HG02884 (cell line): ENCODE measurements around the gene NODAL.
"Not testable (repeated sequence)": the region's sequence is repeated elsewhere in the genome, so short reads cannot be mapped to it uniquely, and the experiment has no call there.

Experiments used
- ATAC-seq: cut with Tn5 transposase; IDR thresholded peaks from one replicate; pipeline ENCODE4 v1.9.1; 2021; ENCODE audit warnings: mild to moderate bottlenecking, moderate library complexity; ENCODE audit not compliant: unreplicated experiment

The NODAL gene

GRCh38 chr10:70441161-70441894 is at the start of gene NODAL:
Gene NODAL (minus strand): TSS chr10:70441681. CDS start chr10:70441667, 14 bp downstream.
- no peak for ATAC-seq

DNA sequence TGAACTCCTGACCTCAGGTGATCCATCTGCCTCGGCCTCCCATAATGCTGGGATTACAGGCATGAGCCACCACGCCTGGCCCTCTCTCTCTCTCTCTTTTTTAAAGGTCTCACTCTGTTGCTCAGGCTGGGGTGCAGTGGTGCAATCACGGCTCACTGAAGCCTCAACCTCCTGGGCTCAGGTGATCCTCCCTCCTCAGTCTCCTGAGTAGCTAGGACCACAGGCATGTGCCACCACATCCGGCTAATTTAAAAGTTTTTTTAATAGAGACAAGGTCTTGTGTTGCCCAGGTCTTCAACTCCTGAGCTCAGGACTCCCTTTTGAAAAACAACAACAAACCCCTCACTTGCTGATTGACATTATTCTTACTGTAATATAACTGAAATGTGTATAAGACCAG is 48.7 kb upstream of the NODAL start:
- ATAC-seq = no peak

GRCh38 chr10:70487824-70488223 is 46.3 kb upstream of the NODAL start:
- no peak for ATAC-seq

DNA sequence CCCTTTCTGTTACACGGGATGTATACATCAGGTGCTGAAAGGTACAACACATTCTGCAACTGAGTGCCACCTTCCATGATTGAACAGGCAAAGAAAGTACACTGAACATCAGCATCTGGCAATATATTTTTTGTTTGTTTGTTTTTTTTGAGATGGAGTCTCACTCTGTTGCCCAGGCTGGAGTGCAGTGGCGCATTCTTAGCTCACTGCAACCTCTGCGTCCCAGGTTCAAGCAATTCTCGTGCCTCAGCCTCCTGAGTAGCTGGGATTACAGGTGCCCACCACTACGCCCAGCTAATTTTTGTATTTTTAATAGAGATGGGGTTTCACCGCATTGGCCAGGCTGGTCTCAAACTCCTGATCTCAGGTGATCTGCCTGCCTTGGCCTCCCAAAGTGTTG is 42.4 kb upstream of the NODAL start:
- ATAC-seq = not testable (repeated sequence)

DNA sequence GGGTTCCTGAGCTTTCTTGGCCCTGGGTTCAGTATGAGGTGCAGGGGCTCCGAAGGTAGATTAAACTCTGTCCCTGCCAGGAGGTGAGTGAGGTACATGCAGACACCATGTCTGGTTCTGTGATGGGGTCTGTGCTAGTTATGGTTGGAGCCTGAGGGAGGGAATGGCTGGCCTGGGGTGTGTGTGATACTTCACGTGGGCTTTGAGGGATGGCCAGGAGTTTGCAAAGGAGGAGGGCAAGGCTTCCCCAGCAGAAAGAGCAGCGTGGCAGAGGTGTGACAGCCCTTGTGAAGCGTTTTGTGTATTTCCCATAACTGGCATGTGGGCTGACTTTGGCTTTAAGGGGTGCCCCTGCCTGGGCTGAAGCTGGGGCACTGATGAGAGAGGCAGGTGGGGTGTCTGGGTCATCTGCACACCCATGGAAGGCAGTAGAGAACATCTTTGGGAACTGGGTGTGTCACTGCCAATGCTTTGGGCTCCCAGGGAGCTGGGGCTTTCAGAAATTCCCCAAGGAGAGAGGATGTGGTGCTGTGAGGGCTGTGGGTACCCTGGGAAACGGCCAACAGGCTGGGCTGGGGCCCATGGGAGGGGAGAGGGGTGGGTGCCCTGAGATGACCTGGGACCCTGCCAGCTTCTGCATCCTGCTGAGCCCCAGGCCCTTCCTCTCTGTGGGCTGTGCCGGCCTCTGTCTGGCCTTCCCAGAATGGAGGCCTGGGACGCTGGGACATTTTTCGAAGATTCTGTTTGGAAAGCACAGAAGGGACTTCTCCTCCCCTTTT is 41.7 kb upstream of the NODAL start:
- ATAC-seq = no peak

- no peak for ATAC-seq
Observed at GRCh38 chr10:70481831-70482530, 40.5 kb upstream of the NODAL start.

- no peak for ATAC-seq
Observed at GRCh38 chr10:70481105-70481504, 39.6 kb upstream of the NODAL start.

DNA sequence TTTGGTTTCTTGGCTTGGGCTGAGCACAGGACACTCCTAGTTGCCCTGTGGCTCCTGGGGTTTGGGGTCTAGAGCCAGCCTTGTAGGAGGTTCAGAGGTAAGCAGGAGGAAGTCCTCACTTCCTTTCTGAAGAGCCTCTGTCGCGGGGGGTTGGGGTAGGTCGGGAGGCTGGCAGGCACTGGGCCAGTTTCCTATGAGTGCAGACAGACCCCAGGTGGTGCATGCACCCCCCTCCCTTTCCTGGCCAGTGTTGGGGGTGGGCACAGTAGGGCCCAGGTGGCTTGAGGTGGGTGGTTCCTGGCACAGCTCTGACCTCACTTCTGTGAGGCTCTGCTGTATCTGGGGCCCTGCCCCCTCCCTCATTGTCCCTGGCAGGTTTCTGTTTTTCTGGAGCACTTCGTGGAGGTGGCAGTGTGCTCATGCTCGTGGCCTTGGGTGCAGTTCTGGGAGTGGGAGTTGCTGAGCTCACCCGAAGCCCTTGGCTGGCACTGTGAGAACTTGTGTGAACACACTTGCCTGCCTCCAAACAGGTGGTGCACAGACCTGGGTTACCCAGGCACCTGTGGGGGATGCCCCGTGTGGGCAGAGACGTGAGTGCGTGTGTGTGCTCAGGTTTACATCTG is 38.9 kb upstream of the NODAL start:
- no peak for ATAC-seq

DNA sequence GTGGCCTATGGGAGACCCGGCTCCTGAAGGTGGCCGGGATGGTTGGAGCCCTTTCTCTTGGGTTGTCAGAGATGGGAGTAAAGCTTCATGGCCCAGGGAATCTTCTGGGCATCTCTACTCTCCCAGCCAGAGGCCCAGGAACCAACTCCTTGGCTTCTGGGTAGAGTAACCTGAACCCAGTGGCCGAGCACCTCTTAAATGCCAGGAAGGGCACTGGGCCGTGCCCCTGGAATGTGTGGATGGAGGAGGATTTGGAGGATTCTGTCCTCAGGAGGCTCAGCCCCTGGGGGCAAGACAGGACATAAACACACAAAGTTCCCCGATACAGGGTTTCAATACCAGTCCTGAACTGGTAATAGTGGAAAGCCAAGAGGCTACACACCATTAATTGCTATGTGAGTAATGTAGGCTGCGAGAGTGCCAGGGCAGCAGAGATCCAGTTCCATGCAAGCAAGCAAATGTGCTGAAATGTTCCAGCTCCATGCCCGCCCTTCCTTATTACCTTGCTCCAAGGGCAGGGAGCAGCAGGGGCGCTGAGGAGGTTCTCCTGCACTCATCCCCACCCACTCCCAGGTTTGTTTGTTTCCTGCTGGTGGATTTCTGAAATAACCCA is 38.3 kb upstream of the NODAL start:
- ATAC-seq = no peak

- no peak for ATAC-seq
Observed at GRCh38 chr10:70479165-70479581, 37.7 kb upstream of the NODAL start.

- ATAC-seq = no peak
Observed at GRCh38 chr10:70478191-70479164, 37.0 kb upstream of the NODAL start, which contains the start of gene PALD1. Gene PALD1 (plus strand): TSS chr10:70478767. CDS start chr10:70525952, 47,185 bp downstream.

DNA sequence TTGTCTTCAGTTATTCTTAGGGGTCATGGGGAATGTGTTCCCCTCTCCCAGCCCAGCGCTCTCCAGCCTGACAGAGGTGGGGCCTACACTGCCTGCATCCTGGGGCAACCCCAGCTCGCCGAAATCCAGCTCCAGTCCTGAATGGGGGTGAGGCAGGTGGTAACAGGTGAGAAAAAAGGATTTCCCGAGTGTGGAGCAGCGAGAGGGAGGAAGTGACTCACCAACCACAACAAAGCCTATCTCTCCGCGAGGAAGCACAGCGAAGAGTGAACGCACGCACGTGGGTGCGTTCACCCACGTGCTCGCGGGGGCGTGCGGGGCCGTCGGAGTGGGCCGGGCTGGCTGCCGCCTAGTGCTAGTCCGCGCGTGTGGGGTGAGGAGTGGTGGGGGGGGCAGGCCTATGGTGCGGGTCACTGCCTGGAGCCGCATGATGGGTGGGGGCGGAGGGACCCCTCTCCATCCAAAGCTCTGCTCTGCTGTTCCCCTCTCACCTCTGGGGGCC is 36.2 kb upstream of the NODAL start:
- ATAC-seq = no peak

DNA sequence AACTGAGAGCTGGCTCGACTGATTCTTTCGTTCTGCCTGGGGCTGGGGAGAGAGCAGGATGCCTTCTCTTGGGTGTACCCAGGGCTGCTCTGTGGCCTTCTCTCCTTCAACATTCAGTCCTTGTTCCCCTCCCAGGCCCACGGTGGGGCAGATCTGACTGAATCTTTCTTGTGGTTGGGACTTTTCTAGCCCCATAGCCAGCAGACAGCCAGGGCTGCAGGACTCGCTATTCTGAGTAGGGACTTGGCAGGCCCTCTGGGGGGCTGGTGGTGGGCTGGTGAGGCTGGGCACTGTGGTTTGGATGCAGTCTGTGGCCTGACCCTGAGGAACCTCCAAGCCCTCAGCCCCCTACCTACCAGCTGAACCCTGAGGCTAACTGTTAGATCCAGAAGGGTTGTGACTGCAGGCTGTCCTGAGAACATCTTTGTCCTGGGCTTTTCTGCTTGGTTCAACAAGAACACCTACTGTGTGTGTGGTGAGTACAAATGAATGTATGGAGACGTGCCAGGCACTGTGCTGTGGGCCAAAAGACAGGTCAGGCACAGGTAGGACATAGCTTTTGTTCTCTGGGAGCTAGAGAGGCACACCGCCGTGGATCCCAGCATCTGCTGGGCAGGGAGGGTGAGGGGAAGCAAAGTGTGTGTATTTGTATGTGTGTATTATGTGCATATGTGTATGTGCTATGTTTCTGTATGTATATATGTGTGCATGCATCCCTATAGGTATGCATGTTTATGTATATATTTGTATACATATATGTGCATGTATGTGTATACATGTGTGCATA is 35.0 kb upstream of the NODAL start:
- ATAC-seq = no peak

- no peak for ATAC-seq
Observed at GRCh38 chr10:70475661-70476060, 34.2 kb upstream of the NODAL start.

DNA sequence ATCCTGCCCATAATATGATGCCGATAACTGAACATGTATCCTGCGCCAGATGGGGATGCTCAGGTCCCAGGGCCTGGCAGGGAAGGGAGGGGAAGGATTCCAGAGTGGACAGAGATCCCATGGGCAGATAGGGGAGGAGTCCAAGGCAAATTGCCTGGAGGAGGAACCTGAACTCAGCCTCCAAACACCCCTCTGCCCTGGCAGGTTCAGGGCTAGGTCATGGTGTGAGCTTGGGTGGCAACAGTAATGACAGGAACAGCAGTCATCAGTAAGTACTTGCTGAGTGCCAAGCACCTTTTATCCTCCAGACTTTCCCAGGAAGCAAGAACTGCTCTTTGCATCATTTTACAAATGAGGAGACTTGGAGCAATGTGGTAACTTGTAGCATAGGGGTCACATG is 33.3 kb upstream of the NODAL start:
- ATAC-seq = no peak

DNA sequence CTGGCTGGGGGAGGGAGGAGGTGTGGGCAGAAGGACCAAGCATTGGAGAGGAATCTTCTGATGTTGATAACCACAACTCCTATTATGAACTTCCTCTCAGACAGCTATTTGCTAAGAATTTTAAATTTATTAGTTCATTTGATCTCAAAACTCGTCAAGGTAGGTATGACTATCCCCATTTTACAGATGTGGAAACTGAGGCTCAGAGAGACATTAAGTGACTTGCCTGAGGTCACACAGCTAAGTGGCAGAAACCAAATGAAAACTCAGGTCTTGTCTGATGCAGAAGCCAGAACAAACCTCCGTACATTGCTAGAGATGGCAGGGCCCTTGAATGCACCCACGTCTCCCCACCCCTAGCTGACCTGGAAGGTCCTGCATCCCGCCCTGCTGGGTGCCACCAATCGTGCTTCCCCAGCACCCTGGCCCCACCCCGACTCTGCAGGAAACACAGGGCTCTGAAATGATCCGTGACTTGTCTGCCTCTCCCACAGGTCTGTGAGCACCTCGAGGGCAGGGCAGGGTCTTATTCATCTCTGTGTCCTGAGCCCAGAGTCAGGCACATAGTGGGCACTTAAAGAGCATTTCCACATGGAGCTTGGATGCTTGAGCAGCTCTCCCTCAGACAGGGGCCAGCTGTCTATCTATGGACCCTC is 31.4 kb upstream of the NODAL start:
- ATAC-seq = no peak

GRCh38 chr10:70466951-70467350 is 25.5 kb upstream of the NODAL start:
- no peak for ATAC-seq

DNA sequence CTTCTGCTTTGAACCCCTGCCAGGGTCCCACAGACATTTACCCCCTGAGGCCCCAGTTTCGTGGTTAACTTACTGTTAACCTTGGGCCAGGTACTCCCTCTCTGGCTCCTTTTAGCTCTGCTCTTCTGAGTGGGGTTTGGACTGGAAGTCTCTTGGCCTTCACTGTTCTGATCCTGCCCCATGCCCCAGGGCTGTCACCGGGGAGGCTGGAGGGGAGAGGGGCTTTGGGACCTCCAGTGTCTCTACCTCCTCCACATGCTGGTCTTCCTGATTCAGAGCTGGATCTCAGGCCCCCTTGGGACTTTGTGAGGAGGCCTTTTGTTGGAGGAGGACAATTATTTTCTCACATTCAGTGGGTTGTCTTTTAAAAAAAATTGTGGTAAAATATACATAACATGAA is 24.4 kb upstream of the NODAL start:
- ATAC-seq = no peak
